LNCaP clone FGC (cell line): ENCODE measurements around the gene CLEC3B.
"Not testable (repeated sequence)": the region's sequence is repeated elsewhere in the genome, so short reads cannot be mapped to it uniquely, and the experiment has no call there.

ENCODE experiments used
- DNase-seq: peaks from one replicate; pipeline ENCODE4 v3.0.0-alpha.2; 2011; ENCODE audit warnings: low read depth
- H3K4me3 ChIP-seq: 2 replicates; pipeline ENCODE4 v1.5.1; 2011; ENCODE audit warnings: mild to moderate bottlenecking, low read depth, low read length, control low read depth
- CTCF ChIP-seq: IDR thresholded peaks from 2 replicates; pipeline ENCODE4 v1.5.1; 2012; ENCODE audit warnings: mild to moderate bottlenecking; ENCODE audit not compliant: control insufficient read depth, insufficient read depth; ENCODE audit errors: extremely low read depth

The CLEC3B gene

DNA sequence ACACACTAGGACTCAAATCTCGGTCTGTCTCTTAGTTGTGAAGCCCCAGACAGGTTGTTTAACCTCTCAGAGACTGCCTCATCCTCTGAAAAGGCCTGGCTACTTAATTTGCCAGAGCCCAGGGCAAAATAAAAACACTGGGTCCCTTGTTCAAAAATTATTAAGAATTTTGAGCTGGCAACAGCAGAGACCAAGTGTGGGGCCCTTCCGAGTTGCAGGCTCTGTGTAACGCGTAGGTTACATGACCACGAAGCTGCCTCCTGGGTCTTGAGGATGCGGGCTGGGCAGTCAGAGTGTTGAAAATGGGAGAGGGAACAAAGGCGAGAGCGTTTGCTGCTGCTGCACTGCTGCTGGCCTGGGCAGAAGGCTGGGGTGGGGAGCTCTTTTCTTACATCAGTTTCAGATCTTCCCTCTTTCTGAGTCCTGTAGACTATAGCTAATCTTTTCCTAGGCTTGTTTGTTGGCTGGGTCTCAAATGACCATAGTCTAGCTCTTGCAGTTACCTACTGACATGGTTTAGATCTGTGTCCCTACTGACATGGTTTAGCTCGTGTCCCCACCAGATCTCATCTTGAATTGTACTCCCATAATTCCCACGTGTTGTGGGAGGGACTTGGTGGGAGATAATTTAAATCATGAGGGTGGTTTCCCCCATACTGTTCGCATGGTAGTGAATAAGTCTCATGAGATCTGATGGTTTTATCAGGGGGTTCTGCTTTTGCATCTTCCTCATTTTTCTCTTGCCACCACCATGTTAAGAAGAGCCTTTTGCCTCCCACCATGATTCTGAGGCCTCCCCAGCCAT is 49.9 kb downstream of the CLEC3B start:
- TF ChIP-seq CTCF = no peak
- no peak overlapping the region for H3K4me3 ChIP-seq
- DNase-seq = no peak

DNA sequence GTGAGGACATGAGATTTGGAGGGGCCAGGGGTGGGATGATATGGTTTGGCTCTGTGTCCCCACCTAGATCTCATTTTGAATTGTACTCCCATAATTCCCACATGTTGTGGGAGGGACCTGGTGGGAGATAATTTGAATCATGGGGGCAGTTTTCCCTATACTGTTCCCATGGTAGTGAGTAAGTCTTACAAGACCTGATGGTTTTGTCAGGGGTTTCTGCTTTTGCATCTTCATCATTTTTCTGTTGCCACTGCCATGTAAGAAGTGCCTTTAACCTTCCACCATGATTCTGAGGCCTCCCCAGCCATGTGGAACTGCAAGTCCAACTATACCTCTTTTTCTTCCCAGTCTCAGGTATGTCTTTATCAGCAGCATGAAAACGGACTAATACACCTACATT is 52.2 kb downstream of the CLEC3B start:
- DNase-seq, H3K4me3 ChIP-seq: not testable (repeated sequence)

DNA sequence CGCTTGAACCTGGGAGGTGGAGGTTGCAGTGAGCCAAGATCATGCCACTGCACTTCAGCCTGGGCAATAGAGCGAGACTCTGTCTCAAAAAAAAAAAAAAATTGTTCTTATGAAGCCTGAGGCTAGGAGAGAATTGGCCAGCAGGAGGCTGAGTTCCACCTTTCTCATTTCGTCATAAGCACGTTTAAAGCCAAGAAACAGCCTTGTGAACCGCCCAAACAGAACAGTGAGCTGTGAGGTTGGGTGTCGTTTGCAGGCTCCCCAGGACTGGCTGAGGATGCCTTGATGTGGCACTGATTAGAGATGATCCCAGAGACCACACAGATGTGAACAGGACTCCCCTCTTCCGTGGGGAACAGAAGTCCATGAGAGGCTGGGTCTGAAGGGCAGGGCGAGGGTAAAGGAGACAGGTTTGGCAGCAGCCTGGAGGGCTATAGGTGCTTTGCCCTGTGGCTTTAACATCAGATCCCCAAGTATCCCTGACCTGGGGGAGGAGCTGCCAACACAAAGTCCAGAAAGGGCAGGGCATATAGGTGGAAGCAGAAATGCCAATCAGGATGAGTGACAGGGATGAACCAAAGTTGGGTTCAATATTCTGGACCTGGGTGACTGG is 52.9 kb downstream of the CLEC3B start:
- TF ChIP-seq CTCF = no peak
- no peak for DNase-seq
- no peak overlapping the region for H3K4me3 ChIP-seq

GRCh38 chr3:45079715-45080114 is 53.6 kb downstream of the CLEC3B start:
- no peak overlapping the region for H3K4me3 ChIP-seq
- DNase-seq = no peak
- TF ChIP-seq CTCF = no peak

- no peak for TF ChIP-seq CTCF
- no peak for DNase-seq
- H3K4me3 ChIP-seq = no peak overlapping the region
Measured at GRCh38 chr3:45080824-45081223, 54.7 kb downstream of the CLEC3B start.

- DNase-seq = no peak
- no peak for TF ChIP-seq CTCF
- no peak overlapping the region for H3K4me3 ChIP-seq
Measured at GRCh38 chr3:45081506-45082141, 55.5 kb downstream of the CLEC3B start.

- no peak overlapping the region for H3K4me3 ChIP-seq
- no peak for TF ChIP-seq CTCF
- no peak for DNase-seq
Measured at GRCh38 chr3:45082142-45082538, 56.0 kb downstream of the CLEC3B start.
